HepG2 (cell line): ENCODE measurements around the gene TMTC1. TPM values are rescaled to one million over a fixed set of nuclear protein-coding genes. Genes with fewer than 3 reads are reported as not detected.

ENCODE experiments used
- ATAC-seq: fragments of 200-7000 bp; cut with Tn5 transposase; 3 replicates; pipeline ENCODE4 v1.9.1; 2020; ENCODE audit warnings: mild to moderate bottlenecking, moderate library complexity
- BruUV-seq: library from RNA; stranded (reverse); fragments of 400-500 nt; replicated peaks from 2 replicates; lab custom pipeline; 2021; lab: Mats Ljungman, UMichigan
- CTCF ChIA-PET: fragments of 300-600 bp; formaldehyde crosslinking; extraction: SDS; loops from one replicate; lab custom pipeline; 2021; ENCODE audit warnings: low total read pairs, inconsistent platforms, low intra/inter-chr PET ratio; lab: Yijun Ruan, JAX
- POLR2A ChIA-PET: fragments of 350-600 bp; sonication (Branson Sonifier 250); formaldehyde crosslinking; loops from one replicate; lab custom pipeline; 2020; ENCODE audit warnings: antibody characterized with exemption, inconsistent platforms; lab: Yijun Ruan, JAX
- DNase-seq: peaks from one replicate; pipeline ENCODE4 v3.0.0-alpha.2; 2015; ENCODE audit warnings: low spot score
- FAIRE-seq: peaks from 3 replicates; lab custom pipeline; 2011; peaks lifted over from hg19 to GRCh38; lab: Jason Lieb, UNC
- H2AFZ ChIP-seq: one replicate; pipeline ENCODE4 v1.6.1; 2011; ENCODE audit warnings: low read length, inconsistent platforms
- H3K27ac ChIP-seq: fragments of 300-600 bp; 3 replicates; pipeline ENCODE4 v1.8.0; 2011; ENCODE audit warnings: mixed run types, mild to moderate bottlenecking, mixed read lengths, low read length, inconsistent platforms; ENCODE audit not compliant: insufficient read depth; ENCODE audit errors: extremely low read length
- H3K27me3 ChIP-seq, 2 experiments: fragments of 200-600 bp in 1 of 2; 2 replicates in 1 of 2; 3 replicates in 1 of 2; pipeline versions ENCODE4 v1.6.0 to v1.8.0; 2011; ENCODE audit warnings: low read length in 2 of 2, mild to moderate bottlenecking in 2 of 2, moderate library complexity in 2 of 2, inconsistent platforms in 1 of 2; ENCODE audit not compliant: insufficient read depth in 2 of 2, control insufficient read depth in 1 of 2
- H3K36me3 ChIP-seq, 2 experiments: fragments of 200-600 bp in 1 of 2; replicated peaks in 1 of 2; 2 replicates in 1 of 2; 3 replicates in 1 of 2; pipeline versions ENCODE4 v1.5.1 to v1.8.0; 2011; ENCODE audit warnings: low read length in 2 of 2, inconsistent platforms in 1 of 2; ENCODE audit not compliant: insufficient read depth in 2 of 2, control insufficient read depth in 1 of 2
- H3K4me1 ChIP-seq: 2 replicates; pipeline ENCODE4 v1.5.1; 2012; ENCODE audit warnings: low read length, inconsistent platforms; ENCODE audit not compliant: insufficient read depth
- H3K4me2 ChIP-seq: 2 replicates; pipeline ENCODE4 v1.6.0; 2011; ENCODE audit warnings: low read depth, low read length, inconsistent platforms
- H3K4me3 ChIP-seq, 3 experiments: fragments of 200-600 bp in 1 of 3; sonication (generic), shearing (Covaris generic) in 1 of 3; replicated peaks in 1 of 3; 2 replicates each; pipeline ENCODE4 v1.5.1; 2011 to 2016; ENCODE audit warnings: low read length in 3 of 3, inconsistent platforms in 2 of 3, low read depth in 2 of 3, mild to moderate bottlenecking in 2 of 3, control low read depth in 1 of 3, mixed read lengths in 1 of 3; ENCODE audit not compliant: insufficient read depth in 1 of 3
- H3K79me2 ChIP-seq: one replicate; pipeline ENCODE4 v1.6.1; 2011; ENCODE audit warnings: low read length, inconsistent platforms; ENCODE audit not compliant: insufficient read depth
- H3K9ac ChIP-seq: 2 replicates; pipeline ENCODE4 v1.6.0; 2011; ENCODE audit warnings: mild to moderate bottlenecking, low read depth, low read length, inconsistent platforms; ENCODE audit not compliant: insufficient read depth
- H3K9me3 ChIP-seq: 2 replicates; pipeline ENCODE4 v1.5.1; 2012; ENCODE audit warnings: mild to moderate bottlenecking, low read length
- H4K20me1 ChIP-seq: 2 replicates; pipeline ENCODE4 v1.6.0; 2011; ENCODE audit warnings: inconsistent platforms, mild to moderate bottlenecking, low read length, moderate library complexity; ENCODE audit not compliant: insufficient read depth
- EHMT2 ChIP-seq: fragments of 200-600 bp; sonication (generic); IDR thresholded peaks from 2 replicates; pipeline ENCODE4 v1.7.0; 2017; ENCODE audit warnings: antibody characterized with exemption, low read depth, low read length, borderline replicate concordance
- FOXO1 ChIP-seq: sonication (generic); formaldehyde crosslinking; IDR thresholded peaks from 2 replicates; pipeline ENCODE4 v1.4.0; 2020; ENCODE audit warnings: missing genetic modification reagents
- ISL2 ChIP-seq: sonication (generic); formaldehyde crosslinking; IDR thresholded peaks from 2 replicates; pipeline ENCODE4 v1.5.0; 2020; ENCODE audit warnings: missing genetic modification reagents
- ZBTB42 ChIP-seq: sonication (generic); formaldehyde crosslinking; IDR thresholded peaks from 2 replicates; pipeline ENCODE4 v1.5.0; 2020; ENCODE audit warnings: mild to moderate bottlenecking, missing genetic modification reagents
- ZNF12 ChIP-seq: sonication (generic); formaldehyde crosslinking; IDR thresholded peaks from 2 replicates; pipeline ENCODE4 v1.5.0; 2020; ENCODE audit warnings: missing genetic modification reagents
- WGBS: methylation state at CpG from one replicate; pipeline ENCODE4 v1.1.6; 2017; ENCODE audit warnings: low lambda C conversion rate; 5-methylcytosine and 5-hydroxymethylcytosine counted together
- in situ Hi-C: cut with HindIII; loops from 2 replicates; pipeline ENCODE4 v1.10.0; 2017; ENCODE audit warnings: low pct_unique_long_range_greater_than_20kb; ENCODE audit not compliant: extremely low pct_ligation_motif_present
- intact Hi-C: fragments of 100-400 bp; cut with micrococcal nuclease; formaldehyde crosslinking; loops from one replicate; pipeline ENCODE4 v1.10.0; 2022; ENCODE audit not compliant: unreplicated experiment
- polyA plus RNA-seq, 8 experiments: library from polyadenylated mRNA; depleted of rRNA in 3 of 8; stranded (reverse) in 7 of 8; unstranded in 1 of 8; fragments of >200 nt; fragmentation: Illumina TruSeq in 4 of 8; extraction: Trizol in 4 of 8; gene quantifications; 2 replicates each; pipeline versions ENCODE4 v1.2.1 to v1.2.3, GENCODE V29; 2011 to 2016; ENCODE audit warnings: low read depth in 4 of 8, missing spikeins in 1 of 8, mixed read lengths in 1 of 8; ENCODE audit not compliant: insufficient read depth in 1 of 8
- total RNA-seq, 5 experiments: library from RNA; depleted of rRNA; stranded (reverse); fragments of >200 nt; fragmentation: Illumina TruSeq; extraction: Trizol; gene quantifications; 2 replicates each; pipeline ENCODE4 v1.2.3, GENCODE V29; 2016; ENCODE audit warnings: low read depth in 1 of 5
- TF ChIP-seq, protein P1 (sequence below): sonication (generic); formaldehyde crosslinking; IDR thresholded peaks from 2 replicates; pipeline ENCODE4 v1.4.0; 2020; ENCODE audit warnings: mild to moderate bottlenecking, missing genetic modification reagents
- TF ChIP-seq, protein P2 (sequence below): sonication (generic); formaldehyde crosslinking; IDR thresholded peaks from 2 replicates; pipeline ENCODE4 v1.8.0; 2022; ENCODE audit warnings: mild to moderate bottlenecking, missing genetic modification reagents; ENCODE audit not compliant: insufficient replicate concordance
- TF ChIP-seq, protein P3 (sequence below): sonication (generic); formaldehyde crosslinking; conservative IDR thresholded peaks from 2 replicates; pipeline ENCODE4 v1.4.0; 2020; ENCODE audit warnings: missing genetic modification reagents
- TF ChIP-seq, protein P4 (sequence below): sonication (generic); formaldehyde crosslinking; IDR thresholded peaks from 2 replicates; pipeline ENCODE4 v1.4.0; 2020; ENCODE audit warnings: mild to moderate bottlenecking, low read depth, missing genetic modification reagents

The TMTC1 gene
- total and polyA plus RNA-seq, 2 of the 13 experiments (the other 11 are each of a cell fraction or from before 2014, with no cell fraction given) = 0.69 to 1.8 TPM

DNA sequence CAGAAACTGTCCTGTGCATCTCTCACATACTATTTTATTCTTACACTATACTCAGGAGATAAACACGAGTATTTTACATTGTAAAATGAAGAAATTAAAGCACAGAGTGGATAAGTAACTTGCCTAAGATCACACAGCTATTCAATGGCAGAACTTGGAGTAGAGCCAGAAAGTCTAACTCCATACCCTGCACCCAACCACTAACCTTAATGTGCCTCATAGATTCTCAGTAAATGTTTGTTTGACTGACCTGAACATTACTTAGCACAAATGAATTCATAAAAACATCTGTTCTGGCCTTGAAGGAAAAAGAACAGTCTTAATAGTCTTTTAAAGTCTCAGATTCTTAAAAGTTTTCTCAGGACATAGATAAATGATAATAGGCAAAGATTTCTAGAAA, 202.8 kb downstream of the TMTC1 start (continued):
- TF ChIP-seq, protein P1, sequence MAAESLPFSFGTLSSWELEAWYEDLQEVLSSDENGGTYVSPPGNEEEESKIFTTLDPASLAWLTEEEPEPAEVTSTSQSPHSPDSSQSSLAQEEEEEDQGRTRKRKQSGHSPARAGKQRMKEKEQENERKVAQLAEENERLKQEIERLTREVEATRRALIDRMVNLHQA (CRISPR knock-in tag) = no peak

DNA sequence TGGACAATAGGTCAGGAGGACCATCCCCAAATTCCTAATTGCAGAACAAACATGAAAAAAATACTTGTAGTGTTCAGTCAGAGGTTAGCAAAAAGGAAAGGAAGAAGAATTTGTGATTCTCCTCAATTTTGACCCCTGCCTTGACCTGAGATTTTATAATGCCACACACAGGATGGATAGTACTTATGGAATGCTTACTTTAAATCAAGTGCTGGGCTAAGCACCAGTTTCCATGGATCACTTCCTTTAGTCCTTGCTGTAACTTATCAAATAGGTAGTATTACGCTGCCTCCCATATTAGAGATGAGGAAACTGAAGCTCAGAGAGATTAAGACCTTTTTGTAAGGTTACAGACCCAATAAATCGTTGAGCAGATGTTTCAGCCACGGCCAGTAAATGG, 205.0 kb downstream of the TMTC1 start:
- Histone ChIP-seq H2AFZ (no peak overlapping the region), H3K9me3 (no peaks in the 10 kb centered on the region), H3K9ac (no peak overlapping the region), H3K79me2 (no peaks in the 10 kb centered on the region), H3K4me2 (no peak overlapping the region), H3K4me1 (no peaks in the 10 kb centered on the region), H3K27me3 (no peaks in the 10 kb centered on the region), H4K20me1 (no peaks in the 10 kb centered on the region), H3K4me3 (no peak overlapping the region), H3K27ac (no peak overlapping the region), H3K36me3 (no peaks in the 10 kb centered on the region)
- TF ChIP-seq ZBTB42 (no peak), FOXO1 (no peak)
- TF ChIP-seq, protein P2, sequence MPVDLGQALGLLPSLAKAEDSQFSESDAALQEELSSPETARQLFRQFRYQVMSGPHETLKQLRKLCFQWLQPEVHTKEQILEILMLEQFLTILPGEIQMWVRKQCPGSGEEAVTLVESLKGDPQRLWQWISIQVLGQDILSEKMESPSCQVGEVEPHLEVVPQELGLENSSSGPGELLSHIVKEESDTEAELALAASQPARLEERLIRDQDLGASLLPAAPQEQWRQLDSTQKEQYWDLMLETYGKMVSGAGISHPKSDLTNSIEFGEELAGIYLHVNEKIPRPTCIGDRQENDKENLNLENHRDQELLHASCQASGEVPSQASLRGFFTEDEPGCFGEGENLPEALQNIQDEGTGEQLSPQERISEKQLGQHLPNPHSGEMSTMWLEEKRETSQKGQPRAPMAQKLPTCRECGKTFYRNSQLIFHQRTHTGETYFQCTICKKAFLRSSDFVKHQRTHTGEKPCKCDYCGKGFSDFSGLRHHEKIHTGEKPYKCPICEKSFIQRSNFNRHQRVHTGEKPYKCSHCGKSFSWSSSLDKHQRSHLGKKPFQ = no peak
- ChIA-PET POLR2A (no interaction called here), CTCF (no interaction called here)
- ATAC-seq (no peak), DNase-seq (no peak), FAIRE-seq (no peak)
- 16% methylated on average over 3 of the region's 3 CpGs for WGBS
- BruUV-seq = no TSS peak
- intact Hi-C loops = no loop called here
- in situ Hi-C loops = no loop called here

DNA sequence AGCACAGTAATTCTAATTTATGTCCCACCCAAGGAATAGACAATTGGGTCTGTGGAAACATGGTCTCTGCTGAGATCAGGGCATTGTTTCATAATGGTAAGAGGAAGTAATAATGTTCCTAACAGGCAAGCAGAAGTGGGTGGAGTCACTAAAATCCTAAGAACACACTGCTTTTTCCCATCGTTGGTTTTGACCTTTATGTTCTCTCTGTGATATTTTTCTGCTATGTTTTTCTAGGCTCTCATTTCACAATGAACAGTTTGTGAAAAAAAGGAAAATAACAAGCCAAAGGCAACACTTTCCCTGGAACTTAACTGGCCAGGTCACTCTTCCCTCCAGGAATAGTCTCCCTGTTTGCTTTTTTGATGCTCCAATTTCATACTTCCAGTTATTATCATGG, 205.7 kb downstream of the TMTC1 start:
- ChIA-PET POLR2A (no interaction called here), CTCF (no interaction called here)
- in situ Hi-C loops (no loop called here), intact Hi-C loops (no loop called here)
- Histone ChIP-seq H3K4me3 (no peak overlapping the region), H3K4me1 (no peaks in the 10 kb centered on the region), H3K27ac (no peak overlapping the region), H3K9me3 (no peaks in the 10 kb centered on the region), H3K36me3 (no peaks in the 10 kb centered on the region), H3K4me2 (no peak overlapping the region), H3K79me2 (no peaks in the 10 kb centered on the region), H4K20me1 (no peaks in the 10 kb centered on the region), H2AFZ (no peak overlapping the region), H3K27me3 (no peaks in the 10 kb centered on the region), H3K9ac (no peak overlapping the region)
- no TSS peak for BruUV-seq
- WGBS = 46% methylated on average over 1 of the region's 1 CpG
- DNase-seq (no peak), ATAC-seq (no peak), FAIRE-seq (no peak)
- TF ChIP-seq ISL2 (CRISPR knock-in tag) = no peak
- TF ChIP-seq, protein P3, sequence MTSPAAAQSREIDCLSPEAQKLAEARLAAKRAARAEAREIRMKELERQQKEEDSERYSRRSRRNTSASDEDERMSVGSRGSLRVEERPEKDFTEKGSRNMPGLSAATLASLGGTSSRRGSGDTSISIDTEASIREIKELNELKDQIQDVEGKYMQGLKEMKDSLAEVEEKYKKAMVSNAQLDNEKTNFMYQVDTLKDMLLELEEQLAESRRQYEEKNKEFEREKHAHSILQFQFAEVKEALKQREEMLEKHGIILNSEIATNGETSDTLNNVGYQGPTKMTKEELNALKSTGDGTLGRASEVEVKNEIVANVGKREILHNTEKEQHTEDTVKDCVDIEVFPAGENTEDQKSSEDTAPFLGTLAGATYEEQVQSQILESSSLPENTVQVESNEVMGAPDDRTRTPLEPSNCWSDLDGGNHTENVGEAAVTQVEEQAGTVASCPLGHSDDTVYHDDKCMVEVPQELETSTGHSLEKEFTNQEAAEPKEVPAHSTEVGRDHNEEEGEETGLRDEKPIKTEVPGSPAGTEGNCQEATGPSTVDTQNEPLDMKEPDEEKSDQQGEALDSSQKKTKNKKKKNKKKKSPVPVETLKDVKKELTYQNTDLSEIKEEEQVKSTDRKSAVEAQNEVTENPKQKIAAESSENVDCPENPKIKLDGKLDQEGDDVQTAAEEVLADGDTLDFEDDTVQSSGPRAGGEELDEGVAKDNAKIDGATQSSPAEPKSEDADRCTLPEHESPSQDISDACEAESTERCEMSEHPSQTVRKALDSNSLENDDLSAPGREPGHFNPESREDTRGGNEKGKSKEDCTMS (CRISPR knock-in tag) = no peak
- TF ChIP-seq, protein P4, sequence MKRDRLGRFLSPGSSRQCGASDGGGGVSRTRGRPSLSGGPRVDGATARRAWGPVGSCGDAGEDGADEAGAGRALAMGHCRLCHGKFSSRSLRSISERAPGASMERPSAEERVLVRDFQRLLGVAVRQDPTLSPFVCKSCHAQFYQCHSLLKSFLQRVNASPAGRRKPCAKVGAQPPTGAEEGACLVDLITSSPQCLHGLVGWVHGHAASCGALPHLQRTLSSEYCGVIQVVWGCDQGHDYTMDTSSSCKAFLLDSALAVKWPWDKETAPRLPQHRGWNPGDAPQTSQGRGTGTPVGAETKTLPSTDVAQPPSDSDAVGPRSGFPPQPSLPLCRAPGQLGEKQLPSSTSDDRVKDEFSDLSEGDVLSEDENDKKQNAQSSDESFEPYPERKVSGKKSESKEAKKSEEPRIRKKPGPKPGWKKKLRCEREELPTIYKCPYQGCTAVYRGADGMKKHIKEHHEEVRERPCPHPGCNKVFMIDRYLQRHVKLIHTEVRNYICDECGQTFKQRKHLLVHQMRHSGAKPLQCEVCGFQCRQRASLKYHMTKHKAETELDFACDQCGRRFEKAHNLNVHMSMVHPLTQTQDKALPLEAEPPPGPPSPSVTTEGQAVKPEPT (CRISPR knock-in tag) = no peak
- TF ChIP-seq EHMT2 = no peak
- no peak for TF ChIP-seq ZNF12 (CRISPR knock-in tag)
